Testis (tissue), 2 donors: ENCODE data around the gene STON2.
"Not testable (repeated sequence)": the region's sequence is repeated elsewhere in the genome, so short reads cannot be mapped to it uniquely, and the experiment has no call there.

ENCODE experiments used
- POLR2A ChIP-seq: fragments of 450-650 bp; IDR thresholded peaks from one replicate; pipeline ENCODE4 v1.6.1; 2017; ENCODE audit warnings: antibody characterized with exemption, mild to moderate bottlenecking, moderate library complexity
- TF ChIP-seq, protein P1 (sequence below), 3 experiments: fragments of 450-650 bp in 2 of 3; fragments of 200-600 bp in 1 of 3; sonication (generic) in 1 of 3; IDR thresholded peaks; one replicate each; pipeline ENCODE4 v1.5.1; 2016 to 2019; ENCODE audit warnings: antibody characterized with exemption in 3 of 3, mild to moderate bottlenecking in 2 of 3, moderate library complexity in 1 of 3

DNA sequence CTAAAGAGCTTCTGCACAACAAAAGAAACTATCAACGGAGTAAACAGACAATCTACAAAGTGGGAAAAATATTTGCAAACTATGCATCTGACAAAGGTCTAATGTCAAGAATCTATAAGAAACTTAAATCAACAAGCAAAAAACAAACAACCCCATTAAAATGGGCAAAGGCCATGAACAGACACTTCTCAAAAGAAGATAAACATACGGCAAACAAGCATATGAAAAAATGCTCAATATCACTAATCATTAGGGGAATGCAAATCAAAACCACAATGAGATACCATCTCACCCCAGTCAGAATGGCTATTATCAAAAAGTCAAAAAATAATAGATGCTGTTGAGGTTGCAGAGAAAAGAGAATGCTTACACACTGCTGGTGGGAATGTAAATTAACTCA is 20.1 kb downstream of the STON2 start:
- TF ChIP-seq, protein P1, sequence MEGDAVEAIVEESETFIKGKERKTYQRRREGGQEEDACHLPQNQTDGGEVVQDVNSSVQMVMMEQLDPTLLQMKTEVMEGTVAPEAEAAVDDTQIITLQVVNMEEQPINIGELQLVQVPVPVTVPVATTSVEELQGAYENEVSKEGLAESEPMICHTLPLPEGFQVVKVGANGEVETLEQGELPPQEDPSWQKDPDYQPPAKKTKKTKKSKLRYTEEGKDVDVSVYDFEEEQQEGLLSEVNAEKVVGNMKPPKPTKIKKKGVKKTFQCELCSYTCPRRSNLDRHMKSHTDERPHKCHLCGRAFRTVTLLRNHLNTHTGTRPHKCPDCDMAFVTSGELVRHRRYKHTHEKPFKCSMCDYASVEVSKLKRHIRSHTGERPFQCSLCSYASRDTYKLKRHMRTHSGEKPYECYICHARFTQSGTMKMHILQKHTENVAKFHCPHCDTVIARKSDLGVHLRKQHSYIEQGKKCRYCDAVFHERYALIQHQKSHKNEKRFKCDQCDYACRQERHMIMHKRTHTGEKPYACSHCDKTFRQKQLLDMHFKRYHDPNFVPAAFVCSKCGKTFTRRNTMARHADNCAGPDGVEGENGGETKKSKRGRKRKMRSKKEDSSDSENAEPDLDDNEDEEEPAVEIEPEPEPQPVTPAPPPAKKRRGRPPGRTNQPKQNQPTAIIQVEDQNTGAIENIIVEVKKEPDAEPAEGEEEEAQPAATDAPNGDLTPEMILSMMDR (IDR thresholded peaks at IDR 0.05) = not testable (repeated sequence)
- not testable (repeated sequence) for TF ChIP-seq POLR2A
